ENCODE measurements around the gene DACT2. TPM values are rescaled to one million over a fixed set of nuclear protein-coding genes. Genes with fewer than 3 reads are reported as not detected.

DACT2 gene
- total and polyA plus RNA-seq, 9 of the 15 experiments (the other 6 are each of a cell fraction or from before 2014, with no cell fraction given), result not detected

DNA sequence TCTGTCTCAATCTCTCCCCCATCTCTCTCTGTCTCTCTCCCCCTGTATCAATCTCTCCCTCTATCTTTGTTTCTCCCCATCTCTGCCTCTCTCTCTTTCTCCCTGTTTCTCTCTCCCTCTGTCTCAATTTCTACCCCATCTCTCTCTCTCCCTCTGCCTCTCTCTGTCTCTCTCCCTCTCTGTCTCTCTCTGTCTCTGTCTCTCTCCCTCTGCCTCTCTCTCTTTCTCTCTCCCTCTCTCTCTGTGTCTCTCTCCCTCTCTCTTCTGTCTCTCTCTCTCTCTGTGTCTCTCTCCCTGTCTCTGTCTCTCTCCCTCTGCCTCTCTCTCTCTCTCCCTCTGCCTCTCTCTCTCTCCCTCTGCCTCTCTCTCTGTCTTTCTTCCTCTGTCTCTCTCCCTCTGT is 62.6 kb downstream of the DACT2 start:
- H3K4me3 ChIP-seq, result no peak overlapping the region
- CTCF ChIA-PET (ENCODE audit: low intra/inter-chr PET ratio), result no interaction called here
- no peak overlapping the region for H3K9ac ChIP-seq (ENCODE audit: insufficient read depth in 1 of 2, low read depth in 2 of 2, low read length in 2 of 2)
- H3K9me3 ChIP-seq (replicated peaks; ENCODE audit: control insufficient read depth, insufficient read depth, low read depth, low read length), result no peaks in the 10 kb centered on the region
- no peaks in the 10 kb centered on the region for H3K79me2 ChIP-seq (ENCODE audit: control insufficient read depth, insufficient read depth, low read length)
- H3K9me1 ChIP-seq (ENCODE audit: control insufficient read depth, insufficient read depth, low read length), result no peaks in the 10 kb centered on the region
- no peak overlapping the region for H2AFZ ChIP-seq (ENCODE audit: low read depth, low read length)
- in situ Hi-C loops (cut with MboI) (no loop called here), intact Hi-C loops (cut with micrococcal nuclease) (no loop called here)
- H3K36me3 ChIP-seq (ENCODE audit: control insufficient read depth, insufficient read depth, low read length), result no peaks in the 10 kb centered on the region
- H4K20me1 ChIP-seq (replicated peaks; ENCODE audit: control insufficient read depth, insufficient read depth, low read length), result peaks cover 8% of the 10 kb centered on the region; the same call in 1 of the 2 replicates
- no peak overlapping the region for H3K4me2 ChIP-seq (ENCODE audit: insufficient read depth, low read length)
- FAIRE-seq, result no peak
- ATAC-seq, result no peak
- BruUV-seq (replicated peaks), result no TSS peak
- no peak for DNase-seq (ENCODE audit: extremely low read depth in 1 of 4, low spot score in 3 of 4)
- POLR2A ChIA-PET, result no interaction called here
- peaks cover 27 to 52% of the 10 kb centered on the region in 2 experiments for H3K27me3 ChIP-seq (ENCODE audit: control insufficient read depth in 2 of 2, insufficient read depth in 2 of 2, low read length in 2 of 2)
- no peaks in the 10 kb centered on the region for H3K4me1 ChIP-seq (replicated peaks in 1 of 2; ENCODE audit: control insufficient read depth in 2 of 2, insufficient read depth in 2 of 2, low read length in 2 of 2)
- no peak overlapping the region for H3K27ac ChIP-seq (ENCODE audit: extremely low read depth, low read depth, low read length)
- TF ChIP-seq, protein P1, sequence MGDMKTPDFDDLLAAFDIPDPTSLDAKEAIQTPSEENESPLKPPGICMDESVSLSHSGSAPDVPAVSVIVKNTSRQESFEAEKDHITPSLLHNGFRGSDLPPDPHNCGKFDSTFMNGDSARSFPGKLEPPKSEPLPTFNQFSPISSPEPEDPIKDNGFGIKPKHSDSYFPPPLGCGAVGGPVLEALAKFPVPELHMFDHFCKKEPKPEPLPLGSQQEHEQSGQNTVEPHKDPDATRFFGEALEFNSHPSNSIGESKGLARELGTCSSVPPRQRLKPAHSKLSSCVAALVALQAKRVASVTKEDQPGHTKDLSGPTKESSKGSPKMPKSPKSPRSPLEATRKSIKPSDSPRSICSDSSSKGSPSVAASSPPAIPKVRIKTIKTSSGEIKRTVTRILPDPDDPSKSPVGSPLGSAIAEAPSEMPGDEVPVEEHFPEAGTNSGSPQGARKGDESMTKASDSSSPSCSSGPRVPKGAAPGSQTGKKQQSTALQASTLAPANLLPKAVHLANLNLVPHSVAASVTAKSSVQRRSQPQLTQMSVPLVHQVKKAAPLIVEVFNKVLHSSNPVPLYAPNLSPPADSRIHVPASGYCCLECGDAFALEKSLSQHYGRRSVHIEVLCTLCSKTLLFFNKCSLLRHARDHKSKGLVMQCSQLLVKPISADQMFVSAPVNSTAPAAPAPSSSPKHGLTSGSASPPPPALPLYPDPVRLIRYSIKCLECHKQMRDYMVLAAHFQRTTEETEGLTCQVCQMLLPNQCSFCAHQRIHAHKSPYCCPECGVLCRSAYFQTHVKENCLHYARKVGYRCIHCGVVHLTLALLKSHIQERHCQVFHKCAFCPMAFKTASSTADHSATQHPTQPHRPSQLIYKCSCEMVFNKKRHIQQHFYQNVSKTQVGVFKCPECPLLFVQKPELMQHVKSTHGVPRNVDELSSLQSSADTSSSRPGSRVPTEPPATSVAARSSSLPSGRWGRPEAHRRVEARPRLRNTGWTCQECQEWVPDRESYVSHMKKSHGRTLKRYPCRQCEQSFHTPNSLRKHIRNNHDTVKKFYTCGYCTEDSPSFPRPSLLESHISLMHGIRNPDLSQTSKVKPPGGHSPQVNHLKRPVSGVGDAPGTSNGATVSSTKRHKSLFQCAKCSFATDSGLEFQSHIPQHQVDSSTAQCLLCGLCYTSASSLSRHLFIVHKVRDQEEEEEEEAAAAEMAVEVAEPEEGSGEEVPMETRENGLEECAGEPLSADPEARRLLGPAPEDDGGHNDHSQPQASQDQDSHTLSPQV (IDR thresholded peaks at IDR 0.05), result no peak
- no peak for TF ChIP-seq ZBTB8A (IDR thresholded peaks at IDR 0.05; ENCODE audit: partially characterized antibody)
- TF ChIP-seq, protein P2, sequence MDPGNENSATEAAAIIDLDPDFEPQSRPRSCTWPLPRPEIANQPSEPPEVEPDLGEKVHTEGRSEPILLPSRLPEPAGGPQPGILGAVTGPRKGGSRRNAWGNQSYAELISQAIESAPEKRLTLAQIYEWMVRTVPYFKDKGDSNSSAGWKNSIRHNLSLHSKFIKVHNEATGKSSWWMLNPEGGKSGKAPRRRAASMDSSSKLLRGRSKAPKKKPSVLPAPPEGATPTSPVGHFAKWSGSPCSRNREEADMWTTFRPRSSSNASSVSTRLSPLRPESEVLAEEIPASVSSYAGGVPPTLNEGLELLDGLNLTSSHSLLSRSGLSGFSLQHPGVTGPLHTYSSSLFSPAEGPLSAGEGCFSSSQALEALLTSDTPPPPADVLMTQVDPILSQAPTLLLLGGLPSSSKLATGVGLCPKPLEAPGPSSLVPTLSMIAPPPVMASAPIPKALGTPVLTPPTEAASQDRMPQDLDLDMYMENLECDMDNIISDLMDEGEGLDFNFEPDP (CRISPR knock-in tag; IDR thresholded peaks at IDR 0.05), result no peak
- TF ChIP-seq CCAR2 (IDR thresholded peaks at IDR 0.05; ENCODE audit: low read depth, low read length), result no peak
- TF ChIP-seq, protein P3, sequence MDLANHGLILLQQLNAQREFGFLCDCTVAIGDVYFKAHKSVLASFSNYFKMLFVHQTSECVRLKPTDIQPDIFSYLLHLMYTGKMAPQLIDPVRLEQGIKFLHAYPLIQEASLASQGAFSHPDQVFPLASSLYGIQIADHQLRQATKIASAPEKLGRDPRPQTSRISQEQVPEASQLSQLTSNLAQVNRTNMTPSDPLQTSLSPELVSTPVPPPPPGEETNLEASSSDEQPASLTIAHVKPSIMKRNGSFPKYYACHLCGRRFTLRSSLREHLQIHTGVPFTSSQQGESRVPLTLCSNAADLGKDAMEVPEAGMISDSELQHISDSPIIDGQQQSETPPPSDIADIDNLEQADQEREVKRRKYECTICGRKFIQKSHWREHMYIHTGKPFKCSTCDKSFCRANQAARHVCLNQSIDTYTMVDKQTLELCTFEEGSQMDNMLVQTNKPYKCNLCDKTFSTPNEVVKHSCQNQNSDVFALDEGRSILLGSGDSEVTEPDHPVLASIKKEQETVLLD (IDR thresholded peaks at IDR 0.05), result no peak
- no peak for TF ChIP-seq L3MBTL2 (IDR thresholded peaks at IDR 0.05)
- no peak for TF ChIP-seq ZNF444 (CRISPR knock-in tag; IDR thresholded peaks at IDR 0.05)
- TF ChIP-seq SRSF7 (optimal IDR thresholded peaks at IDR 0.05; ENCODE audit: low read depth, low read length), result no peak
- no peak for TF ChIP-seq LARP7 (IDR thresholded peaks at IDR 0.05)
- TF ChIP-seq GTF2F1 (IDR thresholded peaks at IDR 0.05; ENCODE audit: low read depth, low read length), result no peak
- TF ChIP-seq ZNF146 (CRISPR knock-in tag; IDR thresholded peaks at IDR 0.05; ENCODE audit: unreplicated experiment), result no peak
